ENCODE measurements around the gene SFXN3.

SFXN3 gene

DNA sequence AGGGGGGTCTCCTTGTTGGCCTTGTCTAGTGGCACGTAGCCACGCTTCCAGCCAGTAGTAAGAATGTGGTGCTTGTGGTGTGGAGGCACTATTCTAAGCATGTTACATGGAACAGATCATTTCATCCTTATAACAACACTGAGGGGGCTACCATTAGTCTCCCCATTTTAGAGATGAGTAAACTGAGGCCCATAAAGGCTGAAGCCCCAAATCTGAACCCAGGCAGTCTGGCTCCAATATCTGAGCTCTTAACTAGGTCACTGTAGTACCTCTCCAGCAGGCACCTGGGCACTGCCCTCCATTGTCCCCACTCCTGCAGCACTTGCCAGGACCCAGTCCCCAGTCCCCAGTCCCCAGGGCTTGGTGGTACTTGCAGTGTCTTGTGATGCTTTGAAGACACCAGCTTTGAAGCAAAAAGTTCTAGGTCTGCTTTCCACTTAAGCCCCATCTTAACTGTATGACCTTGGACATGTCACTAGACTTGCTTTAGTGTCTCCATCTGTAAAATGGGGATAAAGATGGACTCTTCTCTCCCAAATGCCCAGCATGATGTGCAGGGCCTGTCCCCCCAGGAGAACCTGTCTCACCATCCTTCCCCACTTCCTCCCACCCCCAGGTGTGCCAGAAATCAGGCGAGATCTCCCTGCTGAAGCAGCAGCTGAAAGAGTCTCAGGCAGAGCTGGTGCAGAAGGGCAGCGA, 25.0 kb upstream of the SFXN3 start:
- Histone ChIP-seq H3K9me3 (no peaks in the 10 kb centered on the region), H3K27me3 (ENCODE audit: low read depth) (no peaks in the 10 kb centered on the region), H3K36me3 (replicated peaks) (peaks cover 50% of the 10 kb centered on the region), H3K4me1 (peaks cover 3% of the 10 kb centered on the region), H3K4me3 (no peak overlapping the region)
- no peak for DNase-seq (ENCODE audit: low spot score in 2 of 2)
- in situ Hi-C loops (cut with MboI; ENCODE audit: low sequenced_read_pairs), result no loop called here

DNA sequence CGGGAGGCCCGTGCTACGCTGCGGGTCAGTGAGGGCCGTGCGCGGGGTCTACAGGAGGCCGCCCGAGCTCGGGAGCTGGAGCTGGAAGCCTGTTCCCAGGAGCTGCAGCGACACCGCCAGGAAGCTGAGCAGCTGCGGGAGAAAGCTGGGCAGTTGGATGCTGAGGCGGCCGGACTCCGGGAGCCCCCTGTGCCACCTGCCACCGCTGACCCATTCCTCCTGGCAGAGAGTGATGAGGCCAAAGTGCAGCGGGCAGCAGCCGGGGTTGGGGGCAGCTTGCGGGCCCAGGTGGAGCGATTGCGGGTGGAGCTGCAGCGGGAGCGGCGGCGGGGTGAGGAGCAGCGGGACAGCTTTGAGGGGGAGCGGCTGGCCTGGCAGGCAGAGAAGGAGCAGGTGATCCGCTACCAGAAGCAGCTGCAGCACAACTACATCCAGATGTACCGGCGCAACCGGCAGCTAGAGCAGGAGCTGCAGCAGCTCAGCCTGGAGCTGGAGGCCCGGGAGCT, 24.4 kb upstream of the SFXN3 start:
- no peak for DNase-seq (ENCODE audit: low spot score in 2 of 2)

DNA sequence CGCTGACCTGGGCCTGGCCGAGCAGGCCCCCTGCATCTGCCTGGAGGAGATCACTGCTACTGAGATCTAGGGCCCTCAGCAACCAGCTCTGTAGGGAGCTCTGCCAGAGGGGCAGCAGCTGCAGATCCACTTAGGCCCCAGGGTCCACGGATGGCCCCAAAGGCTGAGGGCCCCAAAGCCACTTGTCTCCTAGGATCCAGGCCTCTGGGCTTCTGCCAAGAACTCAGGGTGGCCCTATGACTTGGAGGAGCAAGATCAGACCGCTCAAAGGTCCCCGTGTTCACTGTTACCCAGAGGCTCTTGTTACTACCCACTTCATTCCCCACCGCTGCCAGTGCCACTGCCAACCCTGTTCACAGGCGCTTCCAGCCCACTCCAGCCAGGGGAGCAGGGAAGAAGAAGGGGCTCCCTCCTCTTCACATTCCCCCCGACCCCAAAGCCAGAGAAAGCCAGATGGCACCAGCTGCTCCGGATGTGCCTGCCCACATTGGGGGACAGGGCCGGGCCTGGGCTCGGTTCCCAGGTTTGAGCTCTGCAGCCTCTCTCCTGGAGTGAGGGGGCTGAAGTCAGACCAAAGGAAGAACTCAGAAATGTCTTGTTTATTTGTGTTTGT, 23.8 kb upstream of the SFXN3 start:
- H3K4me3 ChIP-seq, result no peak overlapping the region
- in situ Hi-C loops (cut with MboI; ENCODE audit: low sequenced_read_pairs), result no loop called here
- H3K36me3 ChIP-seq (replicated peaks), result peaks cover 46% of the 10 kb centered on the region
- no peaks in the 10 kb centered on the region for H3K9me3 ChIP-seq
- no peaks in the 10 kb centered on the region for H3K27me3 ChIP-seq (ENCODE audit: low read depth)
- no peaks in the 10 kb centered on the region for H3K4me1 ChIP-seq
- DNase-seq (ENCODE audit: low spot score in 2 of 2), result no peak

More for the DNA sequence above, 24.4 kb upstream of the SFXN3 start:
- in situ Hi-C loops (cut with MboI; ENCODE audit: low sequenced_read_pairs), result no loop called here
- Histone ChIP-seq H3K4me3 (no peak overlapping the region), H3K4me1 (no peaks in the 10 kb centered on the region; the same call in 1 of the 2 replicates), H3K36me3 (replicated peaks) (peaks cover 50% of the 10 kb centered on the region), H3K9me3 (no peaks in the 10 kb centered on the region), H3K27me3 (ENCODE audit: low read depth) (no peaks in the 10 kb centered on the region)

DNA sequence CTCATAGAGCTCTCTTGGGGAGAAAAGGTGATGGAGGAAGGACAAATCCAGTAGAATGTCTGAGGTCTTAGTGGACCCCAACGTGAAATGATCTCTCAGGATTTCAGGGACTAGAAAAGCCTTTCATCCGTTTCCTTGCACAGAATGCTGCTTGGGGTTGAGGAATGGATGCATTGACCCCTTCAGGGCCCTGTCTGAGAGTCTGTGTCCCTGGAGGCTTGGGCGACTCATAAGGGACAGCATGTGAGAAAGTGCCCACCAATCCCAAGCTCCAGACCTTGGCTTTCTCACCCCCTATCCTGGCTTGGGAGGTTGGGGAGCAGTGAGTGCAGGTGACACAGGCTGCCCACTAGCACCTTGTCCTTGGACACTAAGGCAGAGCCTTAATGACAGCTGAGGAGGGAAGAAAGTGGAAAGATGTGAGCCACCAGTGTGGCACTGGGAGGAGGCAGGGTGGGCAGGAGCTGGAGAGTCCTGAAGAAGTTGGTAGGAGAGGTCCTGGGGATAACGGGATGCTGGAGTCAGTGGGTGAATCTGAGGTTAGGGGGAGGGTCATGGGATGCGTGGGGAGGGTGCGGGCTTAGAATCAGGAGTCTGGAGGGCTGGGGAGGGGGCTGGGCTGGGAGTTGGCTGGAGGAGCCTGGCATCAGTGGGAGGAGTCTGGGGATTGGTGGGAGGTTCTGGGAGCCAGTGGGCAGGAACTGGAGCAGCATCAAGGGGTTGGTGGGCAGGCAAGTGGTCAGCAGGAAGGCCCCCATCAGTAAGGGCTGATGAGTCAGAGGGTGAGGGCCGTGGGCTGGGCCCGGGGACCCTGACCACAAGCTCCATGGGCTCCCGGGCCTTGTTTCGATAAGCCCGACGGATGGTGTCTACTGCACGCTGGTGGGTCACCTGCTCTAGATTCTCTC, 22.9 kb upstream of the SFXN3 start:
- Histone ChIP-seq H3K4me3 (no peak overlapping the region), H3K4me1 (no peaks in the 10 kb centered on the region), H3K27me3 (ENCODE audit: low read depth) (no peaks in the 10 kb centered on the region), H3K9me3 (no peaks in the 10 kb centered on the region), H3K36me3 (replicated peaks) (peaks cover 36% of the 10 kb centered on the region)
- no peak for DNase-seq (ENCODE audit: low spot score in 2 of 2)
- in situ Hi-C loops (cut with MboI; ENCODE audit: low sequenced_read_pairs), result no loop called here

DNA sequence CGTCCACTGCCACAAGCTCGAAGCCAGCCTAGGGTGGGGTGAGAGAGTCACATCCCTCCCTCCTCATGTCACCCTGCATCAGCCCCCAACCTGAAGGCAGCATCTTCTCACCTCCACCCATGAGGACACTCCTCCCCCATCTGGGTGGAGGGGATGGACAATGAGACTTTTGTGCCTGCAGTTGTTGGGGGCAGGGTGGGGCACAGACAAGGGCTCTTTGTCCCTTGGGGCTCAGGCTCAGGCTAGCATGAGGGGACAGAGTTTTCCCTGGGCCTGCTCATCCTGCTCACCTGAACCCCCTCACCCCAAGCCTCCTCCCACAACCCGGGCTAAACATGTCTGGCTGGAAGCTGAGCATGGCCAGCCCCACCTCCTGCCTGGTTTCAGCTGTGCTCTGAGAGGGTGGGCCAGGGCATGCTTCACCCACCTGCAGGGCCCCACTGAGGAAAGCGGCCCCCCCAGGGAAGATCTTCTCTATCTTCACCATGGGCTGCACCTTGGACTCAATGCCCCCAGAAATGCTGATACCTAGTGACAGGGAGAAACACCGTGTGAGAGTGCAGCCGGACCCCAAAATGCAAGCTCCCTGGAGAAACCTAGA, 22.1 kb upstream of the SFXN3 start:
- no peaks in the 10 kb centered on the region for H3K27me3 ChIP-seq (ENCODE audit: low read depth)
- H3K4me1 ChIP-seq, result no peaks in the 10 kb centered on the region
- no peak overlapping the region for H3K4me3 ChIP-seq
- H3K36me3 ChIP-seq (replicated peaks), result peaks cover 29% of the 10 kb centered on the region
- in situ Hi-C loops (cut with MboI; ENCODE audit: low sequenced_read_pairs), result no loop called here
- no peak for DNase-seq (ENCODE audit: low spot score in 2 of 2)
- H3K9me3 ChIP-seq, result no peaks in the 10 kb centered on the region

DNA sequence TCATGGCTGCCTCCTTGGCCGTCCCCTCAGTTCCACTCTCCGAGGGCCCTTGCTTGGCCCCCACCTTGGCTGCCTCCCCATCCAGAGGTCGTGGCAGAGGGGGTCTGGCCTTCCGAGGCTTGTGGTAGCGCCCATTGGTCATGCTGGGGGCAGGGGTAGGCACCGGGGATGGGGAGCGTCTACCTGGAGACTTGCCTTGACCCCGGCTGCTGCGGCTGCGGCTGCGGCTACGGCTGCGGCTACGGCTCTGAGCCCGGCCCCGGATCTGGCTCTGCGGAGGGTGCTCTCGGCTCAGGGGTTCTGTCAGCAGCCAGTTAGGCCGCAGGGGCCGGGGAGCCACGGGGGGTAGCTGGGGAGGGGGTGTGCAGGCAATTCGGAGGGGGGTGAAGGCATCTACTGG, 20.7 kb upstream of the SFXN3 start:
- Histone ChIP-seq H3K36me3 (replicated peaks) (peaks cover 16% of the 10 kb centered on the region), H3K4me1 (no peaks in the 10 kb centered on the region), H3K9me3 (no peaks in the 10 kb centered on the region), H3K4me3 (no peak overlapping the region), H3K27me3 (ENCODE audit: low read depth) (no peaks in the 10 kb centered on the region)
- in situ Hi-C loops (cut with MboI; ENCODE audit: low sequenced_read_pairs), result loop anchor here (5.0 kb wide), 1 partner anchor 448 kb away; no protein-coding TSS in a partner anchor
- DNase-seq (ENCODE audit: low spot score in 2 of 2), result peak in 1 of 2 experiments; percentile 7

DNA sequence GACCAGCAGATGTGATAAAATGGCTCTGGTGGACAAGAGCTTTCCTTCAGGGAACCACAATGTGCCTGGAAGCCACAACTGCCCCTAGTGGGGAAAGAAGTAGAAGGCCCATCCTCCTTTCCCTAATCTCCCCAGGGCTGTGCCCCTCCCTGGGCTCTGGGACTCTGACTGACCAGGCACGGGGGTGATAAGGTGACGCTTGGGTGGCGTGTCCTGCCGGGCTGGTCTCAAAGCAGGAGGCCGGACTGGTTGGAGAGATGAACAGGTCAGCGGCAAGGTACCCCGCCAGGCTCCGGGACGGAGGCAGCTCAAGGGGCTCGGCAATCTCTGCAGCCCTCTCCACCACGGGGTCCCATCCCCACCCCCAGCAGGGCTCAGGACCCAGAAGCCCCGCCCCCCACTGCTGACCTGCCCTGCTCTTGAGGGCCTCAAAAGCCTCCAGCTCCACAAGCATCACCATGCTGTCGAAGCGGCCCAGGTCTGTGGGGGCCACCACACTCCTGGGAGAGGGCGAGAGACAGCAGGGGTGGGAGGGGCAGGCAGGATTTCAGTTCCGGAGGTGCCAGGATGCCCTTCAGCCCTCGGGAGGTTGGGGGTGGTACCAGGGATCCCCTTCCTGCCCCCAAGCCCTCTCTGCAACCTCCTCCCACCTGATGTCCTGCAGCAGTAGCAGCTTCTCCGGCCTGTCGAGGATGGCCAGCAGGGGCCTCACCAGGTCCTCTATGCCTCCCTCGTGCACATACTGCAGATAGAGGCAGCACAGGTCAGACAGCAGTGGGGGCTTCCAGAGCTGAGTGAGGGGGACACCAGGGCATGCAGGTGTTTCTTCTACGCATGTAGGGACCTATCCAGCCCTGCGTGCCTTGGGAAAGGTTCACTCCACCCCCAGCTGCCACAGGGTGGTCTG, 19.3 kb upstream of the SFXN3 start:
- H3K27me3 ChIP-seq (ENCODE audit: low read depth), result no peaks in the 10 kb centered on the region
- H3K9me3 ChIP-seq, result no peaks in the 10 kb centered on the region
- in situ Hi-C loops (cut with MboI; ENCODE audit: low sequenced_read_pairs), result loop anchor here (5.0 kb wide), 1 partner anchor 449 kb away; no protein-coding TSS in a partner anchor
- no peaks in the 10 kb centered on the region for H3K4me1 ChIP-seq
- peaks cover 7% of the 10 kb centered on the region for H3K36me3 ChIP-seq (replicated peaks)
- H3K4me3 ChIP-seq, result no peak overlapping the region
- peak in 1 of 2 experiments; percentile 41 for DNase-seq (ENCODE audit: low spot score in 2 of 2)

DNA sequence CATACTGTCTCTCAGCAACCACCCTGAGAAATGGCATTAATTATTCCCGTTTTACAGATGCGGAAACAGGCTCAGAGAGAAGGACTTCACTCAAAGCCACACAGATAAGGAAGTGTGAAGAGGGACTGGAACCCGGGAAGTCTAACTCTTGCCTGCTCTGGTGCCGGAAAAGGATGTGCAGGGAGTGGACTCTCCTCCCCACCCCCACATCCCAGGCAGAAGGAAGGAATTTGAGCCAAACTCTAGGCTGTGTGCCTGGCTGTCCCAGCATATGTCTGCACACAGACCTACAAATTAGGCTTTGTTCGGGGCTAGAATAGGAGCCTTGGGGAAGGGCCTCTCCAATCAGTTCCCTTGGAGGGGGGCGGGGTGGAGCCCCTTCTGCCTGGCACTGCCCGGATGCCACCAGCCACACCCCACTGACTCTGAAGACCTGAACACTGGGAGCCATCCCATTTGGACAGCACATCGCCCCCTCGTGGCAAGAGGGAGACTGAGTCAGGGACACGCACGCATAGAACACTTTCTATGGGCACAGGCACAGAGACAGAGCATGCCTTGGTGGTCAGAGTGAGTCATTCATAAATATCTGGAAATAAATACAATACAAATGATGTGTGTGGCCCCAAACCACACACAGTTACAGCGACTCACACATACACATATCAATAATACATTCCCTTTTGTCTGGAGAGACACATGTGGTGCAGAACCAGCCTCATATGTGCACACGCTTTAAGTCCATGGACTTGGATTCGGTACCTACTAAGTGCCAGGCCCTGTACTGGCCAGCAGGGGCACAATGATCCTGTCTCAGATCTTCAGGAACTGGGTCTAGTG, 18.3 kb upstream of the SFXN3 start:
- Histone ChIP-seq H3K4me1 (no peaks in the 10 kb centered on the region), H3K9me3 (no peaks in the 10 kb centered on the region), H3K27me3 (ENCODE audit: low read depth) (no peaks in the 10 kb centered on the region), H3K4me3 (no peak overlapping the region), H3K36me3 (replicated peaks) (no peaks in the 10 kb centered on the region)
- DNase-seq (ENCODE audit: low spot score in 2 of 2), result peak; percentile 83 to 92
- in situ Hi-C loops (cut with MboI; ENCODE audit: low sequenced_read_pairs), result loop anchor here (5.0 kb wide), 1 partner anchor 450 kb away; no protein-coding TSS in a partner anchor

DNA sequence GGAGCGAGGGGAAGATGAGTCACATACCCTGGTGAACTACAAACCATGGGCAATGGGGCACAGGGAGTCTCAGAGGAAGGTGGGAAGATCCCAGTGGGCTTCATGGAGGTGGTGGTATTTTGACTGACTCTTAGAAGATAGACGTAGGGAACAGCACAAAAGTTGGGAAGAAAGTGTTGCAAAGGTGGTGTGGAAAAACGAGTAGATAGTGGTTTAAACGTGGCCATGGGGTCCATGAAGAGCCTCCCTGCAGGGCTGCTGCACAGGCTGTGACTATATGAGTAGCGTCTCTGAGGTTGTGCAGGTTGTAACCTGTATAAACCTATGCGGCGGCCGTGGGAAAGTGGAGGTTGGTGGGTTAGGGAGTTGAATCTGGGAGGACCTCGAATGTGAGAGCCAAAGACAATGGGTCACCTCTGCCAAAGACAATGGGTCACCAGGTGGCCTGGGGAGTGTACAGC, 17.6 kb upstream of the SFXN3 start:
- H3K9me3 ChIP-seq, result no peaks in the 10 kb centered on the region
- DNase-seq (ENCODE audit: low spot score in 2 of 2), result no peak
- H3K27me3 ChIP-seq (ENCODE audit: low read depth), result no peaks in the 10 kb centered on the region
- in situ Hi-C loops (cut with MboI; ENCODE audit: low sequenced_read_pairs), result loop anchor here (5.0 kb wide), 1 partner anchor 451 kb away; no protein-coding TSS in a partner anchor
- no peak overlapping the region for H3K4me3 ChIP-seq
- H3K36me3 ChIP-seq (replicated peaks), result no peaks in the 10 kb centered on the region
- H3K4me1 ChIP-seq, result no peaks in the 10 kb centered on the region

DNA sequence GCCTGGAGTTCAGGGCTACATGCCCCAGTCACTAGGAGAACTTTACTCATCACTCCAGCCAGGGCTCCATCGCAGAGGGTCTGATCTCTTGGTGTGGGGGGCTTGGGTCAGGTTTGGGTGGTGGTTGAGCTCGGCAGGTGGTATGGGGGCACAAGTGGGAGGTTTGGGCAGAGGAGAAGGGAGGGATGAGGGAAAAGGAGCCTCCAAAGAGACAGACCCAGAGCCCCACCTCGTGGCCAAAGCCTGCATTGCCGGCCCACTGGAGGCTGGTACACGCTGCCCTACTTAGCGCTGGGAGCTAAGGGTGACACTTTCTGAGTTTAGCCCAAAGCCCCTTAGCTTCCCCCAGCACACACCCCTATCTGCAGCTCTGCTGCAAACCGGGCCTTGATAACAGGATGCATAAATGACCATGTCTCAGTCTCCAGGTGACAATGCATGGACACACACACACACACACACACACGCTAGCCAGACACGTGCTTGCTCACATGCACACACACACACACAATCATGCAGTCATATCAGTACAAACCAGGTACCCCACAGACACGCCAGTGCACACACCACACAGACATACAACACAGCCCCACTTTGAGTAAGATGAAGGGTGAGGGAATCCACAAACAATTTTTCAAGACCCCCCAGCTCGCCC, 16.7 kb upstream of the SFXN3 start:
- Histone ChIP-seq H3K4me3 (no peak overlapping the region), H3K9me3 (no peaks in the 10 kb centered on the region), H3K36me3 (replicated peaks) (no peaks in the 10 kb centered on the region), H3K4me1 (no peaks in the 10 kb centered on the region; the same call in 1 of the 2 replicates), H3K27me3 (ENCODE audit: low read depth) (no peaks in the 10 kb centered on the region)
- peak; percentile 65 to 93 for DNase-seq (ENCODE audit: low spot score in 2 of 2)
- in situ Hi-C loops (cut with MboI; ENCODE audit: low sequenced_read_pairs), result loop anchor here (5.0 kb wide), 1 partner anchor 452 kb away; no protein-coding TSS in a partner anchor

DNA sequence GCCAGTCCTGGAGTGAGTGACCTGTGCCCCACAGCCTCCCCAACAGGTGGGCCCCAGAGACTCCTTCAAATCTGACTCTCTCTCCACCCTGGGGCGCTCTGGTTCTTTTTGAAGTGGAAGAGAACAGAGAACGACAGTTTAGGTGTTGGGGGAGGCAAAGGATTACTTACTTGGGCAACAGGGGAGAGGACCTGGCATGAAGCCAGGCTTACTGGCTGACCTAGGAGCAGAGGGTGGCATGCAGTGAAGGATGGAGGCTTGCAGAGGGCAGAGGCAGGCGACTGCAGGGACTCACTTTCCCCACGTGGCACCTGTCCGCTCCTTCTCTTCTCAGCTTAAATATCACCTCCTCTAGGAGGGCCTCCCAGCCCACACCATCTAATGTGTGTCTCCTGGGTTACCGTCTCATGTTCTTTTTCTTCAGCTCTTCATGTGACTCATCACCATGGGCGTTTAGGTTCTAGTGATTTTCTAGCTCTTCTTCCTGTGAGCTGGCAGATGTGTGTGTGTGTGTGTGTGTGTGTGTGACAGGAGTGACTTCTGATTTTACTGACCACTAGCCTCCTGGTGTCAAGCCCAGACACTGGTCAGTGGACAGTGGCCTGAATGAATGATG, 16.0 kb upstream of the SFXN3 start:
- no peaks in the 10 kb centered on the region for H3K27me3 ChIP-seq (ENCODE audit: low read depth)
- H3K4me3 ChIP-seq, result no peak overlapping the region
- no peaks in the 10 kb centered on the region; the same call in 1 of the 2 replicates for H3K4me1 ChIP-seq
- in situ Hi-C loops (cut with MboI; ENCODE audit: low sequenced_read_pairs), result loop anchor here (5.0 kb wide), 1 partner anchor 453 kb away; no protein-coding TSS in a partner anchor
- no peaks in the 10 kb centered on the region for H3K36me3 ChIP-seq (replicated peaks)
- no peaks in the 10 kb centered on the region for H3K9me3 ChIP-seq
- DNase-seq (ENCODE audit: low spot score in 2 of 2), result no peak
